Neural crest cell (in vitro differentiated cells): ENCODE measurements around the gene LPCAT1. TPM values are rescaled to one million over a fixed set of nuclear protein-coding genes. Genes with fewer than 3 reads are reported as not detected.

Source experiments
- DNase-seq: peaks from one replicate; pipeline ENCODE4 v3.0.0; 2021; ENCODE audit warnings: low read depth, mixed read lengths, low spot score
- H3K27ac Mint-ChIP-seq: one replicate; pipeline ENCODE4 v1.8.0; 2021; ENCODE audit warnings: mild to moderate bottlenecking, mixed read lengths; ENCODE audit not compliant: unreplicated experiment
- H3K27me3 Mint-ChIP-seq: 2 replicates; pipeline ENCODE4 v1.8.0; 2021; ENCODE audit warnings: low read depth, mild to moderate bottlenecking, mixed read lengths
- H3K36me3 Mint-ChIP-seq: 2 replicates; pipeline ENCODE4 v1.8.0; 2021; ENCODE audit warnings: low read depth, mild to moderate bottlenecking, mixed read lengths
- H3K4me1 Mint-ChIP-seq: 2 replicates; pipeline ENCODE4 v1.8.0; 2021; ENCODE audit warnings: mixed read lengths
- H3K4me3 Mint-ChIP-seq: one replicate; pipeline ENCODE4 v1.8.0; 2021; ENCODE audit warnings: mild to moderate bottlenecking, mixed read lengths
- H3K9me3 Mint-ChIP-seq: 2 replicates; pipeline ENCODE4 v1.8.0; 2021; ENCODE audit warnings: mixed read lengths
- total RNA-seq: library from RNA; stranded (reverse); gene quantifications from 2 replicates; pipeline ENCODE4 v1.2.1, GENCODE V29; 2021
- TF ChIP-seq, protein P1 (sequence below): fragments of 200-600 bp; sonication (generic); conservative IDR thresholded peaks from 2 replicates; pipeline ENCODE4 v1.5.0; 2021; ENCODE audit warnings: antibody characterized with exemption, mild to moderate bottlenecking

LPCAT1 gene
- total RNA-seq, 1 donor from 2014 or later, result 111 TPM

DNA sequence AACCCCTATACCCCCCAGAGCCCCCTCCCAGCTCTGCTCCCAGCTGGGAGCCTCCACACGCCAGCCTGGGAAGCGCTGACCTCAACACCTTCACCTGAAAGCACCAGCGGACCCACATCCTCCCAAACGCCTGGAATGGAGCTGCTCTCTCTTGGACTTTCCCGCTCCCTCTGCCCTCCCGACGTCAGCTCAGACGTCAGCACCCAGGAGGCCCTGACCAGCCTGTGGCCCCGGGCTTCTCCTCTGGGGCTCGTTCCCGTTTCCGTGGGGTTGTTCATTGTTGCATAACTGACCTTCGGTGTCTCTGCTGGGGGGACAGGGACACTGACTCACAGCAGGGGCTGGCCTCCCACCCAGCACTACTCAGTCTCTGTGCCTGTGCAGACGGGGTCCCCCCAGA, 43.5 kb downstream of the LPCAT1 start:
- no peaks in the 10 kb centered on the region for H3K9me3 Mint-ChIP-seq
- H3K27ac Mint-ChIP-seq, result peak overlapping the region; percentile 75
- H3K27me3 Mint-ChIP-seq, result no peaks in the 10 kb centered on the region
- no peaks in the 10 kb centered on the region for H3K36me3 Mint-ChIP-seq
- no peaks in the 10 kb centered on the region for H3K4me1 Mint-ChIP-seq
- no peak overlapping the region for H3K4me3 Mint-ChIP-seq
- no peak for DNase-seq
- TF ChIP-seq, protein P1, sequence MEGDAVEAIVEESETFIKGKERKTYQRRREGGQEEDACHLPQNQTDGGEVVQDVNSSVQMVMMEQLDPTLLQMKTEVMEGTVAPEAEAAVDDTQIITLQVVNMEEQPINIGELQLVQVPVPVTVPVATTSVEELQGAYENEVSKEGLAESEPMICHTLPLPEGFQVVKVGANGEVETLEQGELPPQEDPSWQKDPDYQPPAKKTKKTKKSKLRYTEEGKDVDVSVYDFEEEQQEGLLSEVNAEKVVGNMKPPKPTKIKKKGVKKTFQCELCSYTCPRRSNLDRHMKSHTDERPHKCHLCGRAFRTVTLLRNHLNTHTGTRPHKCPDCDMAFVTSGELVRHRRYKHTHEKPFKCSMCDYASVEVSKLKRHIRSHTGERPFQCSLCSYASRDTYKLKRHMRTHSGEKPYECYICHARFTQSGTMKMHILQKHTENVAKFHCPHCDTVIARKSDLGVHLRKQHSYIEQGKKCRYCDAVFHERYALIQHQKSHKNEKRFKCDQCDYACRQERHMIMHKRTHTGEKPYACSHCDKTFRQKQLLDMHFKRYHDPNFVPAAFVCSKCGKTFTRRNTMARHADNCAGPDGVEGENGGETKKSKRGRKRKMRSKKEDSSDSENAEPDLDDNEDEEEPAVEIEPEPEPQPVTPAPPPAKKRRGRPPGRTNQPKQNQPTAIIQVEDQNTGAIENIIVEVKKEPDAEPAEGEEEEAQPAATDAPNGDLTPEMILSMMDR, result no peak

DNA sequence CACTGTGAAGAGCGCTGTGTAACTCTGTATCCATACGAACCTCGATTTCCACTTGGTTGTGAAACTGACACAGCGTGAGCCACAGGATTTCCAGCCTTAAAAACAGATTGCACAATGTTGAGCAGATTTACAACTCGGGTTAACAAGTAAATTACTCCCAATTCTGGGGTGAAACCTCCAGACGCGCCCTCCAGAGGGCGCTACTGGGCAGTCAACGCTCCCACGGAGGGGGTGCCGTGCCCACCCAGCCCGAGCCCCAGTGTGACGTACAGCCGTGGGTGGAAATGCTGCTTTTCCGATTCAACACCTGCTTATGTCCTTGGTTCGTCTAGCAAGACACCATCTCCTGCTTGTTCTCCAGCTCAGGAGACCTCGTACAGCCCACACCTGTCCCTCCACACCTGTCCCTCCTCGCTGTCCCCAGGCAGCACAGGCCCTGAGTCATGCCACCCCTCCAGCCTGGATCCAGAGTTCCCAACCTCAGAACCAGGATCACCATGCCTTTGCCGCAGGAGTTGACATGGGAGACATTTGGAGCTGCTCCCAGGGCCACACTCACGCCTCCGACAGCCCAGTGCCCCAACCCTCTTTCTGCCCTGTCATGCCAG, 44.1 kb downstream of the LPCAT1 start:
- no peaks in the 10 kb centered on the region for H3K36me3 Mint-ChIP-seq
- peak; percentile 34 for DNase-seq
- H3K27ac Mint-ChIP-seq, result peak overlapping the region; percentile 71

DNA sequence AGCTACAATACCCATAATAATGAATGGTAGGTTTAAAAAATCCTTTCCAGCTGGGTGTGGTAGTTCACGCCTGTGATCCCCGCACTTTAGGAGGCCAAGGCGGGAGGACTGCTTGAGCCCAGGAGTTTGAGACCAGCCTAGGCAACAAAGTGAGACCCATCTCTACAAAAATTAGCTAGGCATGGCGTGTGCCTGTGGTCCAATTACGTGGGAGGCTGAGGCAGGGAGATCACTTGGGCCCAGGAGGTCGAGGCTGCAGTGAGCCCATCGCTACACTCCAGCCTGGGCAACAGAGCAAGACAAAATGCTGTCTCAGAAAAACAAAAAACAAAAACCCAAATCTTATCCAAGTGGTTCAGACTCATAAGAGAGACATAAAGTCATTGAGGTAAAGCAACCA, 44.7 kb downstream of the LPCAT1 start:
- Mint-ChIP-seq H3K27ac (no peak overlapping the region), H3K27me3 (no peaks in the 10 kb centered on the region), H3K4me1 (no peaks in the 10 kb centered on the region), H3K36me3 (no peaks in the 10 kb centered on the region), H3K4me3 (no peak overlapping the region), H3K9me3 (no peaks in the 10 kb centered on the region)
- DNase-seq, result no peak
- TF ChIP-seq, protein P1, result no peak

More for the DNA sequence above, 44.1 kb downstream of the LPCAT1 start:
- no peaks in the 10 kb centered on the region for H3K9me3 Mint-ChIP-seq
- no peaks in the 10 kb centered on the region for H3K27me3 Mint-ChIP-seq
- no peaks in the 10 kb centered on the region for H3K4me1 Mint-ChIP-seq
- TF ChIP-seq, protein P1, result peak; percentile 74
- H3K4me3 Mint-ChIP-seq, result no peak overlapping the region

DNA sequence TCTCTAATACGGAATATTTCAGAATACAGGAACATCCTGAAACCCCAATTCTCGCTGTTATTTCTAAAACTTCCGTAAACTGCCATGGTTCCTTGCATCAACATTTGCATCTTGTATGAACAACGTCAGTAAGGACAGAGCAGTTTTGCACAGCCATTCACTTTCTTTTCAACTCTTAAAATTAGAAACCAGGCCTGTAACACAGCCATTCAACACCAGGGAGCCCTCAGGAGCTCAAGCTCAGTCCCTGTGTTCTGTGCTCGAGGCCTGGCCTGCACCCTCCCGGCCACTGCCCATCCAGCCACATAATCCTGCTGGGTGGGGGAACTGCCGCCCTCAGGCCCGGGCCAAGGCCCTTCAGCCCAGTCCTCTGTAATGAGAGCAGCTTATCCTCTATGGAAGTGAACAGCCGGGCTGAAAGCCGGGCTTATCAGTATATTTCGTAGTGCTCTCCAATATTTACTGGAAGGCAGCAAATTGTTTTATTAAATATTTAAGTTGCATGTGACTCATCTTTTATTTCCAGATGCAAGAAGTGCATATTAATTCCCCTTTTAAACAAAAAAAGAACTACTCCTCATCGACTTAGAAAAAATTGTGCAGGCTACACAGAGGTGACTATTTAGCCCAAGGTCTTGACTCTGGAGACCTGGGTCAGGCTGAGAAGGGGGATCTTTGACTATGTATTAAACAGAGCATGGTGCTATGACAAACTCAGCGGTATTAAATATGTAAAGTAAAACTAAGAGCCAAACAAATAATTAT, 45.3 kb downstream of the LPCAT1 start:
- Mint-ChIP-seq H3K9me3 (no peaks in the 10 kb centered on the region), H3K36me3 (no peaks in the 10 kb centered on the region), H3K4me3 (no peak overlapping the region), H3K27me3 (no peaks in the 10 kb centered on the region), H3K27ac (peak overlapping the region; percentile 62), H3K4me1 (no peaks in the 10 kb centered on the region)
- DNase-seq, result no peak
- TF ChIP-seq, protein P1, result no peak

DNA sequence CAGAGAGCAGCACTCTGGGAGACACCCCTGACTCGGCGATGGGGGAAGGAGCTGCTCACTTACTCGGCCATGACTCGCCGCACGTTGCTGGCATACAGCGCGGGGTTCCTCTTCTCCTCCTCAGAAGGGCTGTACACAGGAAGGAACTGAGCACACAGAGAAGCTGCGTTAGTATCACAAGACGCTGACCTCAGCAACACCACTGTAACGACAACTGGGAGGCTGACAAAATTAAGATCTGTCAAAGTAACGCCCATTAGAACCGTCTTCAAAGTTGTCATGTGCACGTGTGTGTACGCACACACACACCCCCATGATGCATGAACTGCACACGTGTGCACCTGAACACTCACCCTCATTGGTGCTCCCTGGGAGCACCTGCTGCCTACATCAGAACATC, 46.4 kb downstream of the LPCAT1 start:
- no peak for DNase-seq
- no peaks in the 10 kb centered on the region for H3K27me3 Mint-ChIP-seq
- H3K9me3 Mint-ChIP-seq, result no peaks in the 10 kb centered on the region
- TF ChIP-seq, protein P1, result no peak
- no peaks in the 10 kb centered on the region for H3K4me1 Mint-ChIP-seq
- H3K4me3 Mint-ChIP-seq, result no peak overlapping the region
- no peaks in the 10 kb centered on the region for H3K36me3 Mint-ChIP-seq
- H3K27ac Mint-ChIP-seq, result no peak overlapping the region
